Measurements from ENCODE around the gene DDX54. TPM values are rescaled to one million over a fixed set of nuclear protein-coding genes. Genes with fewer than 3 reads are reported as not detected.
"Not testable (repeated sequence)": the region's sequence is repeated elsewhere in the genome, so short reads cannot be mapped to it uniquely, and the experiment has no call there.

DDX54 gene
- total and polyA plus RNA-seq, 2 donors = 10.3 to 54.4 TPM

DNA sequence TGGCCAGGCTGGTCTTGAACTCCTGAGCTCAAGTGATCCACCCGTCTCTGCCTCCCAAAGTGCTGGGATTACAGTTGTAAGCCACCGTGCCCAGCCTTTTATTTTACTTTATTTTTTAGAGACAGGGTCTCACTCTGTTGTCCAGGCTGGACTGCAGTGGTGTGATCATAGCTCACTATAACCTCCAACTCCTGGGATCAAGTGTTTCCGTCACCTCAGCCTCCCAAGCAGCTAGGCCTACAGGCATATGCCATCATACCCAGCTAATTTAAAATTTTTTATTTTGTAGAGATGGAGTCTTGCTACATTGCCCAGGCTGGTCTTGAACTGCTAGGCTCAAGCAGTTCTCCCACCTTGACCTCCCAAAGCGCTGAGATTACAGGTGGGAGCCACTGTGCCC lies 39.7 kb upstream of the DDX54 start:
- 95% methylated on average over 4 of the region's 4 CpGs for WGBS
- peaks cover 5% of the 10 kb centered on the region for H3K36me3 ChIP-seq (ENCODE audit: insufficient read depth)
- H3K4me3 ChIP-seq (ENCODE audit: low read depth, low read length) = no peak overlapping the region
- no peak overlapping the region for H3K27ac ChIP-seq (ENCODE audit: low read depth)
- no peaks in the 10 kb centered on the region for H3K4me1 ChIP-seq (ENCODE audit: insufficient read depth)
- no peak for DNase-seq (ENCODE audit: extremely low spot score)

DNA sequence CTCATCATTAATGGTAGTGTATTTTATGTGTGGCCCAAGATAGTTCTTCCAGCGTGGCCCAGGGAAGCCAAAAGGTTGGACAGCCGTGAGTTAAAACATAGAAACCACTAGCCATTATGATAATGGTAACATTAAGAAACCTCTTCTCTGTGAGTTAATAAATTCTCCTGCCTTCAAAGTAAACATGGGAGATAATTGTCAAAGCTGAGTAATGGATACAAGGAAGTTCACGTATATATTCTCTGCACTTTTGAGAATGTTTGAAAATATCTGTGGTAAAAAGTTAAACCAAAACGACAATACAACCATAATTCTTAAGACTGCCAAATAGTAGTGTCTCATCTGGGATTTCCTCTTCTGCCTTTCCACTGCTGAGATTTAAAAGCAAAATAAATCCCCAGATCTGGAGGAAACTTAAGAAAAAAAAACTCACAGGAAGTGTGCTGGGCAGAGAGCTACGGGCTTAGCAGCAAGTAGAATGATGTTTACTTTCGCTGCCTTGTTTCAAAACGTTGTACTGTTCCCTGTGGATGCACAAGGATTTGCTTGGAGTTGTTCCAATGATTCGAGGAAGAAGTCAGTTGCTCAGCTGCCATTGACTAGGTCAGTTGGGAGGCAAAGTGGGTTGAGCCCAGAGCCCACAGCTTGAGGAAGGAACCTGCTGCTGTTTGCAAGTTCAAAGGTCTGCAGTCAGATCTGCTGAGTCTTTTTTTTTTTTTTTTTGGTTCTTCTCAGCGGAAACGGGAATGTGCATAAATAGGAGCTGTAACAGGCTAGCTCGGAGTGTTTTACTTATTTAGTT lies 37.7 kb upstream of the DDX54 start:
- Histone ChIP-seq H3K36me3 (ENCODE audit: insufficient read depth) (peaks cover 5% of the 10 kb centered on the region), H3K4me1 (ENCODE audit: insufficient read depth) (no peaks in the 10 kb centered on the region), H3K4me3 (ENCODE audit: low read depth, low read length) (peak overlapping the region; percentile 89), H3K27ac (ENCODE audit: low read depth) (peak overlapping the region; percentile 97)
- 4% methylated on average over 11 of the region's 11 CpGs for WGBS
- peak; percentile 66 for DNase-seq (ENCODE audit: extremely low spot score)

DNA sequence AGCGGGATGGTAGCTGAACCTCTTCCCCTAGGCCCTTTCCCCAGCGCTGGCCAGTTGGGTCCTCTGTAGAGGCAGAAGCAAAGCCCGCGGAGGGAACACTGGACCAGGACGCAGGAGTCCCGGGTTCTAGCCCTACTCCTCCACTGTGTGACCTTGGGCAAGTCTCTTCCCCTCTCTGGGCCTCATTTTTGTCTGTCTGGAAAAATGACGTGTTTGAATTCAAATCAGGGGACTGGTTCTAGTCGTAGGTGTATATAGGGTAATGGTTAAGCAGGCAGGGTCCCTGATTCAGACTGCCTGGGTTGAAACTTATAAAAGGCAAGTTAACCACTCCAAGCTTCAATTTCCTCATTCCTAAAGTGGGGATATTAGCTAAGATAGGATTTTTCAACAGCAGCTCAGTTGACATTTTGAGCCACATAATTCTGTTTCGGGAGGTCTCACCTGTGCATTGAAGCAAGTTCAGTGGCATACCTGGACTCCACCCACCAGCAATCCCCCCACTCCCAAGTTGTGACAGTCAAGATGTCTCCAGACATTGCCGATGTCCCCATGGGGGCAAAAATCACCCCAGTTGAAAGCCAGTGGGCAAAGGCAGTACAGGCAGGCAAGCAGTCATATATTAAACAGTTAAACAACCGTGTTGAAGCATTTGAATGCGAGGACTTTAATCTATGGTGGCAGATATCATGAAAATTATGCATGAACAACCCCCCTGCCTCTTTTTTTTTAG lies 36.9 kb upstream of the DDX54 start:
- Histone ChIP-seq H3K4me1 (ENCODE audit: insufficient read depth) (no peaks in the 10 kb centered on the region), H3K27ac (ENCODE audit: low read depth) (peak overlapping the region; percentile 97), H3K4me3 (ENCODE audit: low read depth, low read length) (peak overlapping the region; percentile 89), H3K36me3 (ENCODE audit: insufficient read depth) (peaks cover 4% of the 10 kb centered on the region)
- no peak for DNase-seq (ENCODE audit: extremely low spot score)
- 15% methylated on average over 12 of the region's 12 CpGs for WGBS

DNA sequence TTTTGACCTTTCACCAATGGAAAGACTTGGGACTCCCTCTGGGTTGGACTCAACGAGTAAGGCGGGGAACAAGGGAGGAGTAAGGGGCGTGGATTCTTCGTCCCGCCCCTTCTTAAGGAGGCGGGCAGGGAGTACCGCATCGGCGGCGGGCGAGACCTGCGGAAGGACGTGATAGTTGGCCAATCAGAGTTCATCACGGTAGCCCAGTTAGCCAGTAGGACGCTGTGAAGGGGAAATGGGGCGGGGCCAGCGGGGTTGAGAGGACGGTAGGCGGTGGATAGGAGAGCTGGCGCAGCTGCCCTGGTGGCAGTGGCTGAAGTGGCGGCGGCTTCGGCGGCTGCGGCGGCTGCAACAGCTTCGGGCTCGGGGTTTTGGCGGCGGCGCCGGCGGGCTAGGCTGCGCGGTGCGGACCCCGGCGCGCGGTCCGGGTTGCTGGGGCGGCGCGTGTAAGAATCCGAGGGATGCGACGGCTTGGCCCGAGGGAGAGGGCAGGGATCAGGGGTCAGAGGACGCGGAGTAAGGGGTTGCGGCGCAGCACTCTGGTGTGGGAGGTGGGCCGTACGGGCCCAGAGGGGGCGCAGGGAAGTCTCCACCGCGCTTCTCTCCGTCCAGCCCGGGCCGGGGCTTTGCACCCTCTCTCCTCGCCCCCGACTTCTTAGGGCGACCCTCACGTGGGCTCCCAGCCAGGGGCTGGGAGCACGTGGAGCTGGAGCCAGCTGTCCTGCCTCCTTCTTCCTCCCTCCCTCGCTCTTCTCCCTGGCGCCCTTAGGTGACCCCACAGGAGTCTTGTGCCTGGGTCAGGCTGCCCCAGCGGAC lies 36.1 kb upstream of the DDX54 start, which contains the start of gene TPCN1:
TSS of gene TPCN1 (plus strand) at position 284 of the 816 bp plus-strand sequence. CDS start 5,389 bp downstream, outside the sequence.
- Histone ChIP-seq H3K4me1 (ENCODE audit: insufficient read depth) (no peaks in the 10 kb centered on the region), H3K4me3 (ENCODE audit: low read depth, low read length) (peak within 1 kb of the TSS; percentile 89), H3K36me3 (ENCODE audit: insufficient read depth) (no peaks in the 10 kb centered on the region), H3K27ac (ENCODE audit: low read depth) (peak within 1 kb of the TSS; percentile 97)
- peak; percentile 100 for DNase-seq (ENCODE audit: extremely low spot score)
- WGBS = under 1% methylated on average over 68 of the region's 68 CpGs

DNA sequence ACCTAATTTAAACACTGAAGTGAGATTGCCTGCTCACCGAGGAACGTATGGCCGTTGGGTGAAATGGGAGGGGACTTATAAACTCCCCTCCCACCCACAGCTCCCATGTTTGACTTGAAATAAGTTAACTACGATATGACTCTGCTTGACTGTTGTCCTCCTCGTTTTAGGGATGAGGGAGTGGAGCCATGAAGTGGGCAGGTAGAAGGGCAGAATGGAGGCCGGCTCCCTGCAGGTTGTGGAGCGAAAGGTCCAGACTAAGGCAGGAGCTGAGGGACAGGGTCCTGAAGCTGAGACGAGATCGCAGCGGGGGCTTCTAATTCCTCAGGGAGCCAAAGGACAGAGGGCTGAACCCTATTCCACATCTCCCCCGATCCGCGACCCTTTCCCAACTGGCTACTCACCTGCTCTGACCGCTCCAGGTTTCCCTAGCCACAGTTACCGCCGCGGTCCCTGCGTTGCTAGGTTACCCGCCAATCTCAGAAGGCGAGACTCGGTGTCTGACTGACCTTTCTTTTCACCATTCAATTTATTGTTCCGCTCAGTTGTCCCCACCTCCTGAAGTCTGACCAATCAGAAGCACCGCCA lies 35.4 kb upstream of the DDX54 start:
- no peak for DNase-seq (ENCODE audit: extremely low spot score)
- no peaks in the 10 kb centered on the region for H3K4me1 ChIP-seq (ENCODE audit: insufficient read depth)
- no peaks in the 10 kb centered on the region for H3K36me3 ChIP-seq (ENCODE audit: insufficient read depth)
- H3K27ac ChIP-seq (ENCODE audit: low read depth) = no peak overlapping the region
- WGBS = under 1% methylated on average over 23 of the region's 23 CpGs
- peak overlapping the region; percentile 27 for H3K4me3 ChIP-seq (ENCODE audit: low read depth, low read length)

DNA sequence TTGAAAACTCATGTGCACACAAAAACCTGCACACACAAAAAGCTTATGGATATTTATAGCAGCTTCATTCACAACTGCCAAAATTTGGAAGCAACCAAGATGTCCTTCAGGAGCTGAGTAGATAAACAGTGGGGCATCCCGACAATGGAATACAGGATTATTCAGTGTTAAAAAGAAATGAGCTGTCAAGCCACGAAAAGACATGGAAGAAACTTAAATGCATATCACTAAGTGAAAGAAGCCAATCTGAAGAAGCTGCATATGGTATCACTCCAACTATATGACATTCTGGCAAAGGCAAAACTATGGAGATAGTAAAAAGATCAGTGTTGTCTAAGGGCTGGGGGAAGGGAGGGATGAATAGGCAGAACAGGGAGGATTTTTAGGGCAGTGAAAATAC lies 30.7 kb upstream of the DDX54 start:
- Histone ChIP-seq H3K27ac (ENCODE audit: low read depth) (no peak overlapping the region), H3K4me1 (ENCODE audit: insufficient read depth) (no peaks in the 10 kb centered on the region), H3K36me3 (ENCODE audit: insufficient read depth) (no peaks in the 10 kb centered on the region), H3K4me3 (ENCODE audit: low read depth, low read length) (no peak overlapping the region)
- 49% methylated on average over 2 of the region's 2 CpGs for WGBS
- no peak for DNase-seq (ENCODE audit: extremely low spot score)

DNA sequence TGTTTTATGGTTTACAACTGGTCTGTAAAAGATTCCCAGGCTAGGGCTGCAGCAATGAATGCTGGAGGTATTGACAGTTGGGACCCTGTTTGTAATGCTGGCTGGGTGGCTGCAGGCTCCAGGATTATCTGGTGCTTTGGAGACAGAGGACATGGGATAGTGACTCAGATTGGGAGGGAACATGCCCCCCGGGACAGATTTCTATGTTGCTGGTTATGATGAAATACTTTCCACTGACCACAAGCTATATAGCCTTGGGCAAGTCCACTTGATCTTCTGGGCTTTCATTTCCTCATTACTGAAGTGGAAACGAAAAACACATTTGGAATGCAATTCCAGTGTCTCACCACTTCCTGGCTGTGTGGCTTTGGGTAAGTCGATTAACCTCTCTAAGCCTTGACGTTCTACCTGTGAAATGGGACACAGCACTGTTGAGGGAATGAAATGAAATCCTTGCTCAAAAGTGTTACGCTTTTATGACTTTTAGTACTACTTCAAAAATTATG lies 29.7 kb upstream of the DDX54 start:
- H3K27ac ChIP-seq (ENCODE audit: low read depth) = no peak overlapping the region
- no peak for DNase-seq (ENCODE audit: extremely low spot score)
- no peaks in the 10 kb centered on the region for H3K36me3 ChIP-seq (ENCODE audit: insufficient read depth)
- WGBS = 65% methylated on average over 5 of the region's 5 CpGs
- no peaks in the 10 kb centered on the region for H3K4me1 ChIP-seq (ENCODE audit: insufficient read depth)
- H3K4me3 ChIP-seq (ENCODE audit: low read depth, low read length) = no peak overlapping the region

DNA sequence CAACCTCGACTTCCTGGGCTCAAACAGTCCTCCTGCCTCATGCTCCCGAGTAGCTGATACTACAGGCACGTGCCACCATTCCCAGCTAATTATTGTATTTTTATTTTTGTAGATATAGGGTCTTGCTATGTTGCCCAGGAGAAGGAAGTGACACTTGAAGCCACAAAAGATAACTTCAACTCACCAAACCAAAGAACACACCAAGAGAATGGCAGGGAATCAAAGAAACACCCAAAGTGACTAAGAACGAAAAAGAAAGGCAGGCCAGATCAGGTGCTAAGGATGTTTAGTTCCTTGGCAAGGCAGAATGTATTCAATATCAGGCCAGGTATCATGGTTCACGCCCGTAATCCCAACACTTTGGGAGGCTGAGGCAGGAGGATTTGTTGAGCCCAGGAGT lies 25.9 kb upstream of the DDX54 start:
- no peaks in the 10 kb centered on the region for H3K36me3 ChIP-seq (ENCODE audit: insufficient read depth)
- H3K4me3 ChIP-seq (ENCODE audit: low read depth, low read length) = no peak overlapping the region
- H3K4me1 ChIP-seq (ENCODE audit: insufficient read depth) = no peaks in the 10 kb centered on the region
- 83% methylated on average over 6 of the region's 6 CpGs for WGBS
- no peak overlapping the region for H3K27ac ChIP-seq (ENCODE audit: low read depth)
- no peak for DNase-seq (ENCODE audit: extremely low spot score)

DNA sequence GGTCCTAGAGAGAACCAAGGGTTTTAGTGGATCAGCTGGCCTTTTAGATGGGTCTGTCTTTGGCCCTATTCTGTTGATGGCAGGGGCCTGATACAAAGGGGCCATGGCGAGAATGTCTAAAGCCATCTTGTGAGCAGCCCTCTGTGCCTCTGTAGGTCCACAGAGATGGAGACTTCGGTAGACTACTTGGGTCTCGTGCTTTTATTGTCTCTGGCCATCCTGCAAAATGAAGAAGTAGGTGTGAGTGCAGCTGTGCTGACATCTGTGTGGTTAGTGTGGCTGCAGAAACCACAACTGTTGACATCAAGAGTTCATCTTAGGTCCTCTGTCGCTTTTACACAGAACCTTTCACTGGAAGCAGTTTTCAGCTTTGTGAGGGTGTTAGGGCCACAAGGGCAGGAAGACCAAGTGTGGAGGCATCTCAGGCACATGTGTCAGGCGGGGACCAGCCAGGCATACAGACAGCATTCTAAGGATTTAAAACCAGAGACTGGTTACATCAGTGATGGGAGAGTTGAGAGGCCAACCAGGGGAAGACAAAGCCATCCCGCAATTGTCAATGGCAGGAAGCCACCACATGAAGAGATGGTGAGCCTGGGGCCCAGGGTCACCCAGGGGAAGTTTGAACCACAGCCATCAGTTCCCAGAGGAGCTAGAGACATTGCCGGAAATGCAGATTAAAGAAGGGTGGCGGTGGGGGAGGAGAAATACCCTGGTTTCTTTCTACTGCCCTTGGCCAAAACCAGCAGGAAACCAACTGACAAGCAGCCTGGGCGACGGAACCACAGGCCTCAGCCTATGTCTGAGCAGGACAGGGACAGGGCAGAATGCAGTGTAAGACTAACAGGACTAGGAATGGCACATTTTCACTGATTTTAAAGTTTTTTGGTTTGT lies 23.0 kb upstream of the DDX54 start:
- no peak overlapping the region for H3K27ac ChIP-seq (ENCODE audit: low read depth)
- H3K36me3 ChIP-seq (ENCODE audit: insufficient read depth) = no peaks in the 10 kb centered on the region
- no peak for DNase-seq (ENCODE audit: extremely low spot score)
- H3K4me1 ChIP-seq (ENCODE audit: insufficient read depth) = no peaks in the 10 kb centered on the region
- WGBS = 73% methylated on average over 10 of the region's 10 CpGs
- H3K4me3 ChIP-seq (ENCODE audit: low read depth, low read length) = no peak overlapping the region

DNA sequence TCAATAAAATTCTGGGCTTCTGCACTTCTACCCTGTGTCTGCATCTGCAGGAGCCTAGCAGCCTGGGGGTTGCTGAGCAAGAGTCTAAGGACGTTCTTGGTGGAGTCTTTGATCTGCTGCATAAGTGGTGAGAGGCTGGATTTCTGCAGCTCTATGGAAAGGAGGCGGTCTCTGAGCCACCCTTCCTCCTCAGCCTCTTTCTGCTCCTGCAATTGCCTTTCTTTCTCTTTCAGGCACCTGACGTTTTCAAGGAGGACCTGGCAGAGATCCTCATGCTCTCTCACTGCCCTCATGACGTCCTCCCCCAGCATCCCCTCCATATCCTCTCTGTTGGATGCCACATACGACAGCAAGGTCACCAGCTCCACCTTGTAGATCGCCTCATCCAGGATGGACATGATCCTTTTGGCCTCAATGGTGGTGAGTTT lies 22.3 kb upstream of the DDX54 start:
- Histone ChIP-seq H3K27ac (ENCODE audit: low read depth) (no peak overlapping the region), H3K36me3 (ENCODE audit: insufficient read depth) (no peaks in the 10 kb centered on the region)
- no peak for DNase-seq (ENCODE audit: extremely low spot score)

DNA sequence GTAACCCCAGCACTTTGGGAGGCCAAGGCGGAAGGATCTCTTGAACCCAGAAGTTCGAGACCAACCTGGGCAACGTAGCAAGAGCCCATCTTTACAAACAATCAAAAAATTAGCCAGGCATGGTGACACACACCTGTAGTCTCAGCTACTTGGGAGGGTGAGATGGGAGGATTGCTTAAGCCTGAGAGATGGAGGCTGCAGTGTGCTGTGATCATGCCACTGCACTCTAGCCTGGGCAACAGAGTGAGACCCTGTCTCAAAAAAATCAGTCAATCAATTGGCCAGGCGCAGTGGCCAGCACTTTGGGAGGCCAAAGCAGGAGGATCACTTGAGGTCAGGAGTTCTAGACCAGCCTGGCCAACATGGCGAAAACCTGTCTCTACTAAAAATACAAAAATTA lies 21.5 kb upstream of the DDX54 start:
- not testable (repeated sequence) for H3K27ac ChIP-seq (ENCODE audit: low read depth); H3K4me3 ChIP-seq (ENCODE audit: low read depth, low read length); DNase-seq (ENCODE audit: extremely low spot score); H3K36me3 ChIP-seq (ENCODE audit: insufficient read depth); H3K4me1 ChIP-seq (ENCODE audit: insufficient read depth)
- WGBS = 99% methylated on average over 5 of the region's 5 CpGs

More for the DNA sequence above, 22.3 kb upstream of the DDX54 start:
- 73% methylated on average over 6 of the region's 6 CpGs for WGBS
- Histone ChIP-seq H3K4me1 (ENCODE audit: insufficient read depth) (no peaks in the 10 kb centered on the region), H3K4me3 (ENCODE audit: low read depth, low read length) (no peak overlapping the region)

DNA sequence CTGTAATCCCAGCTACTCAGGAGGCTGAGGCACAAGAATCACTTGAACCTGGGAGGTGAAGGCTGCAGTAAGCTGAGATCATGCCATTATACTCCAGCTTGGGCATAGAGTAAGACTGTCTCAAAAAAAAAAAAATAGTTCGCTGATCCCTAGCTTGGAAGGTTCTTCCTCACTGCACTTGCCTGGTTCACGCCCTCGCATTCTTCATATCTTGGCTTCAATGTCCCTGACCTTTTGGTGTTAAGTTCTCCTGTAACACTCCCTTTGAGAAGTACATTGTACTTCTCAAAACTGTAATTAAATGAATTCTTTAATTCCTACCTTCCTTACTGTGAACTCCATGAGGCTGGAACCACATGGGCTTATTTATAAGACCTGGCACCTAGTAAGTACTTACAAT lies 19.5 kb upstream of the DDX54 start:
- WGBS = 93% methylated on average over 3 of the region's 3 CpGs
- Histone ChIP-seq H3K27ac (ENCODE audit: low read depth) (no peak overlapping the region), H3K4me3 (ENCODE audit: low read depth, low read length) (no peak overlapping the region), H3K36me3 (ENCODE audit: insufficient read depth) (no peaks in the 10 kb centered on the region), H3K4me1 (ENCODE audit: insufficient read depth) (no peaks in the 10 kb centered on the region)
- no peak for DNase-seq (ENCODE audit: extremely low spot score)

All from urinary bladder (tissue), 4 donors.